ENCODE measurements around the gene MAP3K15.

DNA sequence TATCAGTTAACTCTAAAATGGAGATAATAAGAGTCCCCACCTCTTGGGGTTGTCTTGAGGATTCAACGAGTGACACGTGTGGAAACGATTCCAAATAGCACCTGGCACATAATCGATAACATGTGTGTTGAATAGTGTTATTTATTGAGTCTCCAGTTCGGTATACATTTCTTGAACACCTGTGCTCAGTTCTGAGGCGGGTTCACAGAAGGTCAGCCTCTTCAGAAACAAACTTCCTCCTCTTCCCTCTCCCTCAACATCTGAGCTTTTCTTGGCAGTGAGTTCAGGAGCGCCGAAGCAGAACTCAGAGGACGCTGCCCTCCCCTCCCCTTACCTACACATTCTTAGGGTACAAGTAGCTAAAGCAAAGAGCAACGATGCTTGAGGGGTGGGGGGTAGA lies 170.6 kb downstream of the MAP3K15 start:
- TF ChIP-seq, protein P1, sequence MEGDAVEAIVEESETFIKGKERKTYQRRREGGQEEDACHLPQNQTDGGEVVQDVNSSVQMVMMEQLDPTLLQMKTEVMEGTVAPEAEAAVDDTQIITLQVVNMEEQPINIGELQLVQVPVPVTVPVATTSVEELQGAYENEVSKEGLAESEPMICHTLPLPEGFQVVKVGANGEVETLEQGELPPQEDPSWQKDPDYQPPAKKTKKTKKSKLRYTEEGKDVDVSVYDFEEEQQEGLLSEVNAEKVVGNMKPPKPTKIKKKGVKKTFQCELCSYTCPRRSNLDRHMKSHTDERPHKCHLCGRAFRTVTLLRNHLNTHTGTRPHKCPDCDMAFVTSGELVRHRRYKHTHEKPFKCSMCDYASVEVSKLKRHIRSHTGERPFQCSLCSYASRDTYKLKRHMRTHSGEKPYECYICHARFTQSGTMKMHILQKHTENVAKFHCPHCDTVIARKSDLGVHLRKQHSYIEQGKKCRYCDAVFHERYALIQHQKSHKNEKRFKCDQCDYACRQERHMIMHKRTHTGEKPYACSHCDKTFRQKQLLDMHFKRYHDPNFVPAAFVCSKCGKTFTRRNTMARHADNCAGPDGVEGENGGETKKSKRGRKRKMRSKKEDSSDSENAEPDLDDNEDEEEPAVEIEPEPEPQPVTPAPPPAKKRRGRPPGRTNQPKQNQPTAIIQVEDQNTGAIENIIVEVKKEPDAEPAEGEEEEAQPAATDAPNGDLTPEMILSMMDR (IDR thresholded peaks at IDR 0.05; ENCODE audit: insufficient read depth, low read length) = no peak
- TF ChIP-seq, protein P2, sequence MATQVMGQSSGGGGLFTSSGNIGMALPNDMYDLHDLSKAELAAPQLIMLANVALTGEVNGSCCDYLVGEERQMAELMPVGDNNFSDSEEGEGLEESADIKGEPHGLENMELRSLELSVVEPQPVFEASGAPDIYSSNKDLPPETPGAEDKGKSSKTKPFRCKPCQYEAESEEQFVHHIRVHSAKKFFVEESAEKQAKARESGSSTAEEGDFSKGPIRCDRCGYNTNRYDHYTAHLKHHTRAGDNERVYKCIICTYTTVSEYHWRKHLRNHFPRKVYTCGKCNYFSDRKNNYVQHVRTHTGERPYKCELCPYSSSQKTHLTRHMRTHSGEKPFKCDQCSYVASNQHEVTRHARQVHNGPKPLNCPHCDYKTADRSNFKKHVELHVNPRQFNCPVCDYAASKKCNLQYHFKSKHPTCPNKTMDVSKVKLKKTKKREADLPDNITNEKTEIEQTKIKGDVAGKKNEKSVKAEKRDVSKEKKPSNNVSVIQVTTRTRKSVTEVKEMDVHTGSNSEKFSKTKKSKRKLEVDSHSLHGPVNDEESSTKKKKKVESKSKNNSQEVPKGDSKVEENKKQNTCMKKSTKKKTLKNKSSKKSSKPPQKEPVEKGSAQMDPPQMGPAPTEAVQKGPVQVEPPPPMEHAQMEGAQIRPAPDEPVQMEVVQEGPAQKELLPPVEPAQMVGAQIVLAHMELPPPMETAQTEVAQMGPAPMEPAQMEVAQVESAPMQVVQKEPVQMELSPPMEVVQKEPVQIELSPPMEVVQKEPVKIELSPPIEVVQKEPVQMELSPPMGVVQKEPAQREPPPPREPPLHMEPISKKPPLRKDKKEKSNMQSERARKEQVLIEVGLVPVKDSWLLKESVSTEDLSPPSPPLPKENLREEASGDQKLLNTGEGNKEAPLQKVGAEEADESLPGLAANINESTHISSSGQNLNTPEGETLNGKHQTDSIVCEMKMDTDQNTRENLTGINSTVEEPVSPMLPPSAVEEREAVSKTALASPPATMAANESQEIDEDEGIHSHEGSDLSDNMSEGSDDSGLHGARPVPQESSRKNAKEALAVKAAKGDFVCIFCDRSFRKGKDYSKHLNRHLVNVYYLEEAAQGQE (IDR thresholded peaks at IDR 0.05; ENCODE audit: insufficient replicate concordance, low read depth) = no peak
- TF ChIP-seq POLR2AphosphoS5 (IDR thresholded peaks at IDR 0.05; ENCODE audit: low read depth) (no peak), GABPA (IDR thresholded peaks at IDR 0.05; ENCODE audit: low read depth) (no peak), SPI1 (IDR thresholded peaks at IDR 0.05; ENCODE audit: borderline replicate concordance, low read depth) (no peak)
